HPDE6-E6E7 (cell line): ENCODE data around the gene MDH2.
"Not testable (repeated sequence)": the region's sequence is repeated elsewhere in the genome, so short reads cannot be mapped to it uniquely, and the experiment has no call there.

Experiments
- DNase-seq: peaks from one replicate; pipeline ENCODE4 v3.0.0; 2011; ENCODE audit warnings: missing footprints; ENCODE audit errors: extremely low spot score

The MDH2 gene

DNA sequence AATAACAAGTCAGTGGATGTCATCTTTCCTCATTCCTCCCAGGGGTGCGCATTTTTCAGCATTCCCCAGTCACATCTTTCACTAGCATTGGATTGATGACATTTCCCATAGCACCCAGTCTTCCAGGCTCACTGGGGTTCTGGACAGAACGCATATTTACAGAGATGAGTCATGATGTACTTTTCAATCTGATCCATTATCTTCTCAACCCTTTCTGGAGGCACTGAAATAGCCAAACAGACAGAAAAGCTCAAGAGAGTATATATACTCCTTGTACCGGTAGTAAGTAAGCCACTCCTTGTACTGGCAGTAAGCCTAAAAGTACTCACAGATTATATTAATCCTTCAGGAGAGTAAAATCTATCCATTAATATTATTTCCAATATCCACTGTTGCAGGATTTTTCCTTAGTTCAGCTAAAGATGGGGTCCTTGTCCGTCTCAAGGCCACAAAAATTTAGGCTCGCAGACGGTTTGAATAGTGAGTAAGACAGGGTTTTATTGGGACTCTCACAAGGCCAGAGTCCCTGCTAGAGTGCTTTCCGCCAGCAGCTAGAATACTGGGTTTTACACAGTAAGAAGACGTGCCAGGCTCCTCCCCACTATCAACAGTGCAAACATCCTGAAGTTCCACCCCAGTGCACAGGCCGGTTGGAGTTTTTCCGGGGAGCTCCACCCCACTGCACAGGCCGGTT lies 60.8 kb downstream of the MDH2 start:
- DNase-seq = no peak

DNA sequence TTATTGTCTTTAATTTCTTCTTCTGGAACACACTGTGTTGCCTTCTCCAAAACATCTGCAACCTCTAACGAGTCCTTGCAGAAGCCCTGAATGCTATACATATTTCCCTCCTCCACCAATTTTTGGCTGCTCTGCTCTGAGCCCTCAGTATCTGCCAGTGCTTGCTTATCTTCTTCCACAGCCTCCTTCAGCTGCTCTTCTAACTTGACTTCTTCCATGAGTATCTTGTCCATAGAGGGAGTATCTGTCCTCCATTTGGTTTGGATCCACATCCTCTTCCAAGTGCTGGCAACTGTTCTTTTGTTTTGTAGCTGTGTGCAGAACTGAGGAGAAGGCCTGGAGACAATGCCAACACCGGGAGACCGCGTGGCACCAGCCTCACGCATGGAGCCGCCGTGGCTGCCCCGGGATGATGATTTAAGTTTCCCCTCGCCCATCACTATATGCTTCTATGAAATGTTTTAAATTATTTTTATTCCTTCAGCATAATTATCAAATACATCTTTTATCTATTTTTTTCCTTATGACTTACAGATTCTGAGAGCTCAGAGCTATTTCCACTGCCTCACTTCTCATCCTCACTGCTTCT lies 65.2 kb downstream of the MDH2 start:
- DNase-seq = not testable (repeated sequence)

DNA sequence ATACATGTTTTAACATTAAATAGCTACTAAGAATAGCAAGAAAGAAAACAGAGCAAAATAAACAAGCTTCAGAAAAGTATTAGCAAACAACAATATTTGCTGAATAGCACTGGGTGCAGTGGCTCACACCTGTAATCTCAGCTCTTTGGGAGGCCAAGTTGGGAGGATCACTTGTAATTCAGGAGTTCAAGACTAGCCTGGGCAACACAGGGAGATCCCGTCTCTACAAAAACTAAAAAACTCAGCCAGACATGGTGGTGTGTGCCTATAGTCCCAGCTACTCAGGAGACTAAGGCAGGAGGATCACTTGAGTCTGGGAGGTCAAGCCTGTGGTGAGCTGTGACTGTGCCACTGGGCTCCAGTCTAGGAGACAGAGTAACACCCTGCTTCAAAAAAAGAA lies 66.8 kb downstream of the MDH2 start:
- DNase-seq = not testable (repeated sequence)
